Keratinocyte (primary cell): ENCODE data around the gene ENPP1.

ENCODE experiments used
- EZH2 ChIP-seq: IDR thresholded peaks from one replicate; pipeline ENCODE4 v1.6.1; 2012; ENCODE audit warnings: inconsistent platforms, mild to moderate bottlenecking, low read length, moderate library complexity
- TF ChIP-seq, protein P1 (sequence below), 3 experiments: IDR thresholded peaks in 1 of 3; conservative IDR thresholded peaks in 1 of 3; optimal IDR thresholded peaks in 1 of 3; 2 replicates in 2 of 3; 3 replicates in 1 of 3; pipeline versions ENCODE3 to v1.5.1; 2011; ENCODE audit warnings: low read length in 3 of 3, mild to moderate bottlenecking in 3 of 3, moderate library complexity in 2 of 3, control low read depth in 1 of 3, inconsistent platforms in 1 of 3; ENCODE audit not compliant: insufficient read depth in 2 of 3; ENCODE audit errors: extremely low read depth in 1 of 3

DNA sequence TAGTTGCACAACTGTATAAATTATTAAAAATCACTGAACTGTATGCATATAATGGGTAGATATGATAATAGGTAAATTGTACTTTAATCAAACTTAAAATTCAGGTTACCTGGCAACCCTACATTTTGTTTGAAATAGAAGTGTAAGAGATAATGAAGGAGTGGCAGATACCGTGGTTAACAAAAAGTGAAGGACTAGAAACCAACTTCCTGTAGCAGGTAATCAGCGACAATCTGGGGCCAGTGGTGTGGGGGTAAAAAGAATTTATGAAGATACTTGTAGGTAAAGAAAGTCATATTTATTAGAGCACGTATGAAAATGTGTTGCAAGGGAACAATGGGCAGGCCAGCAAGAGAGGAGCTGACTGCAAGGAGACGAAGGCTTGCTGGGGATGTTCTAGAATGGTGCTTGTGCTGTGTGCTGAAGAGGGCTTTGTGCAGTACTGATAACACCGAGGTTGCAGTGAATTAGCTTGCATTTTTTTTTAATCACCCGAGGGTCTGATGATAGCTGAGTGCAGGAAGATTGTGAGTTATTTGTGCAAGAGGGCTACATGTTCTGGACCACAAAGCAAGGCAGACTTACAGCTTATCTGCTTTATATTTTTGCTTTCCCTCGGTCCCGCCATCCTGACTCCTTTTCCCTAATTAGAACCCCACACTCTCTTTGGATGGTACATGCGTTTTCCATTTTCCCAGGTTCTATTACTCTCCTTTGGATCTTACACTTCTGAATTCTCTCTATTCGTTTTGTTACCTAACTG lies 4.6 kb upstream of the ENPP1 start:
- TF ChIP-seq, protein P1, sequence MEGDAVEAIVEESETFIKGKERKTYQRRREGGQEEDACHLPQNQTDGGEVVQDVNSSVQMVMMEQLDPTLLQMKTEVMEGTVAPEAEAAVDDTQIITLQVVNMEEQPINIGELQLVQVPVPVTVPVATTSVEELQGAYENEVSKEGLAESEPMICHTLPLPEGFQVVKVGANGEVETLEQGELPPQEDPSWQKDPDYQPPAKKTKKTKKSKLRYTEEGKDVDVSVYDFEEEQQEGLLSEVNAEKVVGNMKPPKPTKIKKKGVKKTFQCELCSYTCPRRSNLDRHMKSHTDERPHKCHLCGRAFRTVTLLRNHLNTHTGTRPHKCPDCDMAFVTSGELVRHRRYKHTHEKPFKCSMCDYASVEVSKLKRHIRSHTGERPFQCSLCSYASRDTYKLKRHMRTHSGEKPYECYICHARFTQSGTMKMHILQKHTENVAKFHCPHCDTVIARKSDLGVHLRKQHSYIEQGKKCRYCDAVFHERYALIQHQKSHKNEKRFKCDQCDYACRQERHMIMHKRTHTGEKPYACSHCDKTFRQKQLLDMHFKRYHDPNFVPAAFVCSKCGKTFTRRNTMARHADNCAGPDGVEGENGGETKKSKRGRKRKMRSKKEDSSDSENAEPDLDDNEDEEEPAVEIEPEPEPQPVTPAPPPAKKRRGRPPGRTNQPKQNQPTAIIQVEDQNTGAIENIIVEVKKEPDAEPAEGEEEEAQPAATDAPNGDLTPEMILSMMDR (optimal IDR thresholded peaks at IDR 0.05 in 1 of 3, IDR thresholded peaks at IDR 0.05 in 1 of 3, conservative IDR thresholded peaks at IDR 0.05 in 1 of 3; ENCODE audit: extremely low read depth in 1 of 3, insufficient read depth in 2 of 3, low read length in 3 of 3): no peak
- no peak for TF ChIP-seq EZH2
